Measurements from ENCODE around the gene PPP1R7. TPM values are rescaled to one million over a fixed set of nuclear protein-coding genes. Genes with fewer than 3 reads are reported as not detected.
A peak's percentile ranks its signal among the peaks of the same experiment; 100 is the strongest.

The PPP1R7 gene
- total and polyA plus RNA-seq, 8 donors, result 21.5 to 38.7 (median 31.5) TPM

- Histone ChIP-seq H3K9me3 (no peaks in the 10 kb centered on the region), H3K4me1 (no peaks in the 10 kb centered on the region), H3K27me3 (no peaks in the 10 kb centered on the region), H3K36me3 (no peaks in the 10 kb centered on the region), H3K27ac (no peak overlapping the region), H3K4me3 (no peak overlapping the region)
- intact Hi-C loops (cut with DNase I), result no loop called here
- WGBS, 2 donors, result 86 to 91% methylated on average over 15 of the region's 15 CpGs
- DNase-seq (peak in 2 of 6 donors; percentile 11 to 44), FAIRE-seq (no peak), ATAC-seq (no peak)
- TF ChIP-seq CTCF (IDR thresholded peaks at IDR 0.05), result no peak
Observed at GRCh38 chr2:241202268-241202585, 52.0 kb downstream of the PPP1R7 start.

- FAIRE-seq (no peak), DNase-seq (peak in 2 of 6 donors; percentile 20 to 52)
- 88 to 91% methylated on average over 7 to 9 of the region's 9 CpGs for WGBS, 2 donors
Observed at GRCh38 chr2:241202681-241203080, 52.4 kb downstream of the PPP1R7 start.

GRCh38 chr2:241203218-241204009 is 53.1 kb downstream of the PPP1R7 start:
- WGBS, 2 donors, result 89 to 97% methylated on average over 27 of the region's 27 CpGs
- no peaks in the 10 kb centered on the region for H3K4me1 ChIP-seq
- H3K27me3 ChIP-seq, result no peaks in the 10 kb centered on the region
- ATAC-seq (no peak), DNase-seq (peak in 2 of 6 donors; percentile 14 to 66), FAIRE-seq (no peak)
- intact Hi-C loops (cut with DNase I), result no loop called here
- H3K9me3 ChIP-seq, result no peaks in the 10 kb centered on the region
- TF ChIP-seq CTCF (IDR thresholded peaks at IDR 0.05), result no peak
- no peak overlapping the region for H3K27ac ChIP-seq
- H3K36me3 ChIP-seq, result no peaks in the 10 kb centered on the region
- H3K4me3 ChIP-seq, result no peak overlapping the region

More at GRCh38 chr2:241202681-241203080, 52.4 kb downstream of the PPP1R7 start:
- Histone ChIP-seq H3K9me3 (no peaks in the 10 kb centered on the region), H3K27me3 (no peaks in the 10 kb centered on the region), H3K4me1 (no peaks in the 10 kb centered on the region), H3K27ac (no peak overlapping the region), H3K36me3 (no peaks in the 10 kb centered on the region), H3K4me3 (no peak overlapping the region)
- ATAC-seq, result no peak
- intact Hi-C loops (cut with DNase I), result no loop called here
- TF ChIP-seq CTCF (IDR thresholded peaks at IDR 0.05), result no peak

GRCh38 chr2:241204010-241204384 is 53.7 kb downstream of the PPP1R7 start:
- 86 to 91% methylated on average over 10 of the region's 10 CpGs for WGBS, 2 donors
- intact Hi-C loops (cut with DNase I), result no loop called here
- H3K36me3 ChIP-seq, result no peaks in the 10 kb centered on the region
- no peaks in the 10 kb centered on the region for H3K9me3 ChIP-seq
- ATAC-seq (no peak), DNase-seq (peak in 1 of 6 donors; percentile 20), FAIRE-seq (no peak)
- H3K4me3 ChIP-seq, result no peak overlapping the region
- TF ChIP-seq CTCF (IDR thresholded peaks at IDR 0.05), result no peak
- H3K27ac ChIP-seq, result no peak overlapping the region
- no peaks in the 10 kb centered on the region for H3K4me1 ChIP-seq
- no peaks in the 10 kb centered on the region for H3K27me3 ChIP-seq

- DNase-seq (peak in 2 of 6 donors; percentile 20 to 70), ATAC-seq (no peak), FAIRE-seq (no peak)
- Histone ChIP-seq H3K9me3 (no peaks in the 10 kb centered on the region), H3K27me3 (no peaks in the 10 kb centered on the region), H3K27ac (no peak overlapping the region), H3K4me1 (no peaks in the 10 kb centered on the region), H3K36me3 (no peaks in the 10 kb centered on the region), H3K4me3 (no peak overlapping the region)
- WGBS, 2 donors, result 88 to 89% methylated on average over 4 of the region's 4 CpGs
- TF ChIP-seq CTCF (IDR thresholded peaks at IDR 0.05), result no peak
- intact Hi-C loops (cut with DNase I), result no loop called here
Observed at GRCh38 chr2:241204490-241204889, 54.2 kb downstream of the PPP1R7 start.
